Endothelial cell of umbilical vein (primary cell): Measurements from ENCODE around the gene OR2AG2. TPM values are rescaled to one million over a fixed set of nuclear protein-coding genes. Genes with fewer than 3 reads are reported as not detected.

Source experiments
- BruUV-seq: library from RNA; stranded (reverse); fragments of 400-500 nt; replicated peaks from 2 replicates; lab custom pipeline; 2021; lab: Mats Ljungman, UMichigan
- CTCF ChIA-PET: fragments of 300-600, 350-600 bp; sonication (Branson Sonifier 250); formaldehyde crosslinking; loops from one replicate; lab custom pipeline; 2021; ENCODE audit warnings: antibody characterized with exemption, inconsistent platforms; lab: Charles Lee
- POLR2A ChIA-PET: fragments of 300-600, 350-600 bp; sonication (Branson Sonifier 250); formaldehyde crosslinking; loops from one replicate; lab custom pipeline; 2021; ENCODE audit warnings: antibody characterized with exemption, inconsistent platforms; lab: Charles Lee
- DNase-seq: peaks from one replicate; pipeline ENCODE4 v3.0.0-alpha.2; 2011; ENCODE audit warnings: low read depth, low spot score
- FAIRE-seq: peaks from 2 replicates; lab custom pipeline; 2011; peaks lifted over from hg19 to GRCh38; lab: Jason Lieb, UNC
- H2AFZ ChIP-seq: 2 replicates; pipeline ENCODE4 v1.6.0; 2012; ENCODE audit warnings: low read depth, low read length, control low read depth, inconsistent platforms
- H3K27ac ChIP-seq: 2 replicates; pipeline ENCODE4 v1.5.1; 2011; ENCODE audit warnings: low read depth, mild to moderate bottlenecking, control low read depth, low read length, moderate library complexity; ENCODE audit not compliant: insufficient read depth
- H3K27me3 ChIP-seq, 2 experiments: 2 replicates each; pipeline versions ENCODE4 v1.6.0 to v1.6.1; 2011; ENCODE audit warnings: low read length in 2 of 2, mixed read lengths in 1 of 2; ENCODE audit not compliant: control insufficient read depth in 2 of 2, insufficient read depth in 2 of 2
- H3K36me3 ChIP-seq, 2 experiments: 2 replicates in 1 of 2; 3 replicates in 1 of 2; pipeline ENCODE4 v1.5.1; 2011; ENCODE audit warnings: low read length in 2 of 2, mild to moderate bottlenecking in 1 of 2, moderate library complexity in 1 of 2; ENCODE audit not compliant: control insufficient read depth in 2 of 2, insufficient read depth in 2 of 2; ENCODE audit errors: extremely low read depth in 1 of 2
- H3K4me1 ChIP-seq: 3 replicates; pipeline ENCODE4 v1.5.1; 2011; ENCODE audit warnings: mild to moderate bottlenecking, low read length; ENCODE audit not compliant: control insufficient read depth, insufficient read depth; ENCODE audit errors: extremely low read depth
- H3K4me2 ChIP-seq: 2 replicates; pipeline ENCODE4 v1.6.1; 2011; ENCODE audit warnings: low read length, control low read depth, mixed read lengths; ENCODE audit not compliant: insufficient read depth
- H3K4me3 ChIP-seq, 3 experiments: fragments of 200-600 bp in 1 of 3; sonication (generic), shearing (Covaris generic) in 1 of 3; replicated peaks in 1 of 3; 2 replicates each; pipeline ENCODE4 v1.5.1; 2011 to 2016; ENCODE audit warnings: control low read depth in 3 of 3, low read length in 3 of 3, mild to moderate bottlenecking in 2 of 3, inconsistent platforms in 1 of 3, low read depth in 1 of 3, moderate library complexity in 1 of 3; ENCODE audit not compliant: insufficient read depth in 1 of 3
- H3K79me2 ChIP-seq: 2 replicates; pipeline ENCODE4 v1.6.0; 2012; ENCODE audit warnings: low read length, inconsistent platforms; ENCODE audit not compliant: control insufficient read depth, insufficient read depth
- H3K9ac ChIP-seq: replicated peaks from 2 replicates; pipeline ENCODE3; 2011; ENCODE audit warnings: low read length, control low read depth; ENCODE audit not compliant: insufficient read depth; ENCODE audit errors: extremely low read depth
- H3K9me1 ChIP-seq: replicated peaks from 3 replicates; pipeline ENCODE4 v1.6.0; 2011; ENCODE audit warnings: mild to moderate bottlenecking, low read length; ENCODE audit not compliant: control insufficient read depth, insufficient read depth; ENCODE audit errors: extremely low read depth
- H3K9me3 ChIP-seq: replicated peaks from 2 replicates; pipeline ENCODE4 v1.5.1; 2012; ENCODE audit warnings: low read length, inconsistent platforms; ENCODE audit not compliant: control insufficient read depth, insufficient read depth
- H4K20me1 ChIP-seq: replicated peaks from 2 replicates; pipeline ENCODE3; 2011; ENCODE audit warnings: mild to moderate bottlenecking, low read length; ENCODE audit not compliant: control insufficient read depth, insufficient read depth; ENCODE audit errors: extremely low read depth
- CTCF ChIP-seq, 2 donors: IDR thresholded peaks; 1 replicate in 1 of 2; 2 replicates in 1 of 2; pipeline ENCODE4 v1.5.1; 2011; ENCODE audit warnings: low read length in 2 of 2, mild to moderate bottlenecking in 2 of 2, moderate library complexity in 2 of 2, control low read depth in 1 of 2, inconsistent platforms in 1 of 2, low read depth in 1 of 2; ENCODE audit not compliant: insufficient read depth in 1 of 2; ENCODE audit errors: extremely low read depth in 1 of 2
- EZH2 ChIP-seq: IDR thresholded peaks from 2 replicates; pipeline ENCODE4 v1.6.1; 2012; ENCODE audit warnings: borderline replicate concordance, low read depth, mild to moderate bottlenecking, moderate library complexity, low read length, inconsistent platforms; ENCODE audit not compliant: severe bottlenecking
- FOS ChIP-seq: IDR thresholded peaks from 2 replicates; pipeline ENCODE4 v1.6.1; 2011; ENCODE audit warnings: mild to moderate bottlenecking, low read length, moderate library complexity, borderline replicate concordance; ENCODE audit not compliant: insufficient read depth
- JUN ChIP-seq: IDR thresholded peaks from 2 replicates; pipeline ENCODE4 v1.6.1; 2011; ENCODE audit warnings: borderline replicate concordance, low read depth; ENCODE audit not compliant: insufficient read length, insufficient read depth
- MAX ChIP-seq: IDR thresholded peaks from 2 replicates; pipeline ENCODE4 v1.6.1; 2011; ENCODE audit not compliant: insufficient read depth, insufficient read length
- MYC ChIP-seq: IDR thresholded peaks from one replicate; pipeline ENCODE4 v1.6.1; 2011; ENCODE audit warnings: mild to moderate bottlenecking, low read depth, low read length
- POLR2A ChIP-seq: IDR thresholded peaks from 2 replicates; pipeline ENCODE4 v1.6.1; 2012; ENCODE audit warnings: low read depth, mild to moderate bottlenecking, control low read depth, low read length
- POLR2AphosphoS5 ChIP-seq: IDR thresholded peaks from 2 replicates; pipeline ENCODE4 v1.6.1; 2012; ENCODE audit warnings: low read depth, mild to moderate bottlenecking, control low read depth, low read length, moderate library complexity; ENCODE audit not compliant: insufficient read depth
- dilution Hi-C: fragments of 300-500 bp; cut with MboI; formaldehyde crosslinking; loops from one replicate; pipeline ENCODE4 v1.15.0; 2019; ENCODE audit warnings: low sequenced_read_pairs; ENCODE audit not compliant: extremely low pct_ligation_motif_present
- intact Hi-C: fragments of 100-400 bp; cut with micrococcal nuclease; formaldehyde crosslinking; loops from one replicate; pipeline ENCODE4 v1.10.0; 2022
- polyA plus RNA-seq, 4 experiments: library from polyadenylated mRNA; depleted of rRNA in 3 of 4; stranded (reverse) in 3 of 4; unstranded in 1 of 4; fragments of >200 nt; gene quantifications; 2 replicates each; pipeline versions ENCODE4 v1.2.1 to v1.2.3, GENCODE V29; 2011 to 2012; ENCODE audit warnings: missing spikeins in 1 of 4
- total RNA-seq: library from RNA; stranded (reverse); gene quantifications from 2 replicates; pipeline ENCODE4 v1.2.3, GENCODE V29; 2021

Gene OR2AG2
- total and polyA plus RNA-seq, 2 donors (not counting 3 experiments of a cell fraction or from before 2014, with no cell fraction given): 0.18 to 0.33 TPM

- Histone ChIP-seq H3K4me2 (no peak overlapping the region), H3K4me3 (no peak overlapping the region), H3K9me1 (no peaks in the 10 kb centered on the region), H3K9ac (no peak overlapping the region), H4K20me1 (no peaks in the 10 kb centered on the region), H3K4me1 (peaks cover 14% of the 10 kb centered on the region), H3K27ac (no peak overlapping the region), H3K9me3 (no peaks in the 10 kb centered on the region), H3K36me3 (no peaks in the 10 kb centered on the region), H3K79me2 (no peaks in the 10 kb centered on the region), H3K27me3 (peaks cover 0 to 3% of the 10 kb centered on the region in 2 experiments), H2AFZ (no peak overlapping the region)
- DNase-seq (no peak), FAIRE-seq (no peak)
- no peak for TF ChIP-seq MAX
- TF ChIP-seq POLR2A: no peak
- no peak for TF ChIP-seq JUN
- no peak for TF ChIP-seq FOS
- TF ChIP-seq MYC: no peak
- TF ChIP-seq CTCF (IDR thresholded peaks at IDR 0.05; ENCODE audit: extremely low read depth in 1 of 2, insufficient read depth in 1 of 2, low read depth in 1 of 2, low read length in 2 of 2): no peak
- TF ChIP-seq EZH2: no peak
- no peak for TF ChIP-seq POLR2AphosphoS5
- dilution Hi-C loops: no loop called here
- no TSS peak for BruUV-seq
- CTCF ChIA-PET: interaction anchor here (0.9 to 17.3 kb wide), 3 partner anchors 12 to 264 kb away, joined by 3 to 391 read pairs (median 3); no protein-coding TSS in a partner anchor
- intact Hi-C loops: no loop called here
- POLR2A ChIA-PET: no interaction called here
Measured at GRCh38 chr11:6742260-6742659, 29.5 kb downstream of the OR2AG2 start.
